Neural cell (in vitro differentiated cells): Measurements from ENCODE around the gene GPI. TPM values are rescaled to one million over a fixed set of nuclear protein-coding genes. Genes with fewer than 3 reads are reported as not detected.

Experiments
- H2AFZ ChIP-seq: fragments of 200-600, 300-800 bp; sonication (generic), shearing (Covaris generic); 2 replicates; pipeline ENCODE4 v1.6.0; 2014; ENCODE audit warnings: low read depth, mild to moderate bottlenecking, antibody characterized with exemption, low read length, moderate library complexity
- H3F3A ChIP-seq: fragments of 200-600 bp; shearing (Covaris generic); 2 replicates; pipeline ENCODE4 v1.6.1; 2016; ENCODE audit warnings: mild to moderate bottlenecking, moderate library complexity, mixed read lengths, antibody characterized with exemption, low read length; ENCODE audit not compliant: insufficient read depth, poor library complexity, severe bottlenecking
- H3K27ac ChIP-seq: fragments of 200-600, 300-800 bp; sonication (generic), shearing (Covaris generic); 2 replicates; pipeline ENCODE4 v1.5.1; 2014; ENCODE audit warnings: mild to moderate bottlenecking, low read length, moderate library complexity
- H3K27me3 ChIP-seq: fragments of 300-800, 200-600 bp; sonication (generic), shearing (Covaris generic); 2 replicates; pipeline ENCODE4 v1.6.0; 2014; ENCODE audit warnings: mild to moderate bottlenecking, low read depth, low read length, moderate library complexity; ENCODE audit not compliant: insufficient read depth
- H3K36me3 ChIP-seq: fragments of 300-800, 200-600 bp; sonication (generic), shearing (Covaris generic); 2 replicates; pipeline ENCODE4 v1.5.1; 2014; ENCODE audit warnings: mild to moderate bottlenecking, antibody characterized with exemption, low read length, moderate library complexity; ENCODE audit not compliant: insufficient read depth
- H3K4me2 ChIP-seq: fragments of 300-800, 200-600 bp; sonication (generic), shearing (Covaris generic); 2 replicates; pipeline ENCODE4 v1.6.0; 2014; ENCODE audit warnings: mild to moderate bottlenecking, low read length
- H3K4me3 ChIP-seq: fragments of 300-800, 200-600 bp; sonication (generic), shearing (Covaris generic); 2 replicates; pipeline ENCODE4 v1.5.1; 2014; ENCODE audit warnings: mild to moderate bottlenecking, low read length, moderate library complexity
- H3K79me2 ChIP-seq: fragments of 200-600 bp; shearing (Covaris generic); replicated peaks from 2 replicates; pipeline ENCODE4 v1.6.0; 2014; ENCODE audit warnings: mild to moderate bottlenecking, low read length, moderate library complexity; ENCODE audit not compliant: insufficient read depth
- H3K9ac ChIP-seq: fragments of 300-800, 200-600 bp; sonication (generic), shearing (Covaris generic); 2 replicates; pipeline ENCODE4 v1.6.1; 2016; ENCODE audit warnings: mild to moderate bottlenecking, low read length, mixed read lengths
- H3K9me2 ChIP-seq: fragments of 200-600 bp; shearing (Covaris generic); 2 replicates; pipeline ENCODE4 v1.6.1; 2016; ENCODE audit warnings: mild to moderate bottlenecking, low read length, mixed read lengths; ENCODE audit not compliant: insufficient read depth
- H3K9me3 ChIP-seq: fragments of 200-600, 300-800 bp; sonication (generic), shearing (Covaris generic); 2 replicates; pipeline ENCODE4 v1.6.1; 2016; ENCODE audit warnings: mild to moderate bottlenecking, mixed run types, low read length, moderate library complexity, mixed read lengths
- H4K20me1 ChIP-seq: fragments of 200-600 bp; shearing (Covaris generic); 2 replicates; pipeline ENCODE4 v1.6.1; 2016; ENCODE audit warnings: mild to moderate bottlenecking, mixed run types; ENCODE audit not compliant: insufficient read depth
- CTCF ChIP-seq: fragments of 450-650 bp; IDR thresholded peaks from 2 replicates; pipeline ENCODE4 v1.5.1; 2014; ENCODE audit warnings: antibody characterized with exemption, mild to moderate bottlenecking, moderate library complexity; ENCODE audit not compliant: poor library complexity, severe bottlenecking
- EP300 ChIP-seq: fragments of 450-650 bp; conservative IDR thresholded peaks from 2 replicates; pipeline ENCODE4 v1.6.1; 2014; ENCODE audit warnings: antibody characterized with exemption, mild to moderate bottlenecking, moderate library complexity; ENCODE audit not compliant: poor library complexity, severe bottlenecking
- EZH2 ChIP-seq: fragments of 200-600, 300-800 bp; shearing (Covaris generic), sonication (generic); IDR thresholded peaks from 2 replicates; pipeline ENCODE4 v1.6.1; 2014; ENCODE audit warnings: antibody characterized with exemption, low read length, borderline replicate concordance, mild to moderate bottlenecking; ENCODE audit not compliant: insufficient read depth, poor library complexity, severe bottlenecking
- MXI1 ChIP-seq: fragments of 450-650 bp; conservative IDR thresholded peaks from 2 replicates; pipeline ENCODE4 v1.6.1; 2014; ENCODE audit warnings: antibody characterized with exemption, mild to moderate bottlenecking; ENCODE audit not compliant: poor library complexity, severe bottlenecking
- POLR2AphosphoS5 ChIP-seq: IDR thresholded peaks from 2 replicates; pipeline ENCODE4 v1.6.1; 2012
- RAD21 ChIP-seq: fragments of 450-650 bp; conservative IDR thresholded peaks from 2 replicates; pipeline ENCODE4 v1.6.1; 2014; ENCODE audit warnings: antibody characterized with exemption, mild to moderate bottlenecking, moderate library complexity
- REST ChIP-seq: IDR thresholded peaks from 2 replicates; pipeline ENCODE4 v1.6.1; 2012; ENCODE audit warnings: borderline replicate concordance
- SMC3 ChIP-seq: fragments of 450-650 bp; conservative IDR thresholded peaks from 2 replicates; pipeline ENCODE4 v1.6.1; 2014; ENCODE audit warnings: antibody characterized with exemption, mild to moderate bottlenecking, moderate library complexity; ENCODE audit not compliant: poor library complexity
- TAF1 ChIP-seq: IDR thresholded peaks from 2 replicates; pipeline ENCODE4 v1.6.1; 2012; ENCODE audit warnings: low read depth
- polyA plus RNA-seq: library from polyadenylated mRNA; depleted of rRNA; stranded (reverse); fragments of >200 nt; gene quantifications from 2 replicates; pipeline ENCODE4 v1.2.3, GENCODE V29; 2014

Gene GPI
- polyA plus RNA-seq, 1 donor from 2014 or later = 113 TPM

GRCh38 chr19:34348899-34349487 lies 16.0 kb upstream of the GPI start:
- no peaks in the 10 kb centered on the region for H3K79me2 ChIP-seq
- H3K4me2 ChIP-seq = no peak overlapping the region
- H3K9me3 ChIP-seq = no peaks in the 10 kb centered on the region
- H3K27ac ChIP-seq = no peak overlapping the region
- H3F3A ChIP-seq = no peaks in the 10 kb centered on the region
- no peaks in the 10 kb centered on the region for H3K9me2 ChIP-seq
- no peak overlapping the region for H3K4me3 ChIP-seq
- H2AFZ ChIP-seq = no peak overlapping the region
- no peak overlapping the region for H3K9ac ChIP-seq
- TF ChIP-seq EP300 (no peak), REST (no peak), MXI1 (no peak), CTCF (no peak), SMC3 (no peak), POLR2AphosphoS5 (no peak), EZH2 (no peak), TAF1 (no peak), RAD21 (no peak)
- no peaks in the 10 kb centered on the region for H4K20me1 ChIP-seq
- H3K36me3 ChIP-seq = no peaks in the 10 kb centered on the region
- H3K27me3 ChIP-seq = no peaks in the 10 kb centered on the region

GRCh38 chr19:34350161-34350561 lies 14.8 kb upstream of the GPI start:
- Histone ChIP-seq H3K9ac (no peak overlapping the region), H2AFZ (no peak overlapping the region), H3K27ac (no peak overlapping the region), H3F3A (no peaks in the 10 kb centered on the region), H3K4me2 (no peak overlapping the region), H3K9me3 (no peaks in the 10 kb centered on the region), H3K9me2 (no peaks in the 10 kb centered on the region), H3K79me2 (no peaks in the 10 kb centered on the region), H4K20me1 (no peaks in the 10 kb centered on the region), H3K4me3 (no peak overlapping the region), H3K27me3 (no peaks in the 10 kb centered on the region), H3K36me3 (no peaks in the 10 kb centered on the region)
- TF ChIP-seq SMC3 (no peak), POLR2AphosphoS5 (no peak), EP300 (no peak), EZH2 (no peak), REST (no peak), TAF1 (no peak), RAD21 (no peak), MXI1 (no peak), CTCF (no peak)
